Measurements from ENCODE around the gene ECT2. TPM values are rescaled to one million over a fixed set of nuclear protein-coding genes. Genes with fewer than 3 reads are reported as not detected.
"Not testable (repeated sequence)": the region's sequence is repeated elsewhere in the genome, so short reads cannot be mapped to it uniquely, and the experiment has no call there.

The ECT2 gene
- total RNA-seq, 2 experiments from 2014 or later = 39.4 to 40.6 TPM

GRCh38 chr3:172709774-172710663 lies 40.5 kb upstream of the ECT2 start:
- intact Hi-C loops (cut with DNase I, micrococcal nuclease) = loop anchor here in 1 of 2 experiments (1.0 kb wide), 1 partner anchor 37 kb away; no protein-coding TSS in a partner anchor
- no peaks in the 10 kb centered on the region for H3K27me3 Mint-ChIP-seq
- peaks cover 18% of the 10 kb centered on the region for H3K4me1 Mint-ChIP-seq
- ChIA-PET POLR2A (no interaction called here), CTCF (interaction anchor here (0.6 to 2.4 kb wide), 13 partner anchors 8 to 1050 kb away, joined by 3 to 12 read pairs (median 4); partner anchors contain the start of gene ECT2)
- peak overlapping the region; percentile 25 for H3K27ac Mint-ChIP-seq
- no peaks in the 10 kb centered on the region for H3K36me3 Mint-ChIP-seq (ENCODE audit: low read depth)
- H3K9me3 Mint-ChIP-seq (ENCODE audit: low read depth) = no peaks in the 10 kb centered on the region
- peak overlapping the region; percentile 94 for H3K4me3 Mint-ChIP-seq
- DNase-seq = peak; percentile 38
- no peak for ATAC-seq

- Mint-ChIP-seq H3K4me1 (peaks cover 18% of the 10 kb centered on the region), H3K9me3 (ENCODE audit: low read depth) (no peaks in the 10 kb centered on the region), H3K27me3 (no peaks in the 10 kb centered on the region), H3K27ac (peak within 1 kb of the TSS; percentile 58), H3K4me3 (peak within 1 kb of the TSS; percentile 94), H3K36me3 (ENCODE audit: low read depth) (no peaks in the 10 kb centered on the region)
- ATAC-seq (peak; percentile 99), DNase-seq (peak; percentile 86)
- CTCF ChIA-PET = interaction anchor here (0.6 to 2.4 kb wide), 11 partner anchors 11 to 1051 kb away, joined by 3 to 12 read pairs (median 5); partner anchors contain the start of gene ECT2
- POLR2A ChIA-PET = no interaction called here
- intact Hi-C loops (cut with DNase I, micrococcal nuclease) = loop anchor here (1.0 kb wide), 2 partner anchors 38 to 39 kb away; partner anchors contain the start of gene ECT2 (in 1 of the 2)
Measured at GRCh38 chr3:172710664-172711453, 39.7 kb upstream of the ECT2 start, which contains the start of gene NCEH1. Gene NCEH1 (minus strand): TSS chr3:172711067. CDS start chr3:172710984, 83 bp downstream.

- ATAC-seq = no peak
- DNase-seq = no peak
- Mint-ChIP-seq H3K27me3 (no peaks in the 10 kb centered on the region), H3K36me3 (ENCODE audit: low read depth) (no peaks in the 10 kb centered on the region), H3K9me3 (ENCODE audit: low read depth) (no peaks in the 10 kb centered on the region), H3K27ac (peak overlapping the region; percentile 58), H3K4me3 (peak overlapping the region; percentile 94), H3K4me1 (peaks cover 18% of the 10 kb centered on the region)
- ChIA-PET POLR2A (no interaction called here), CTCF (interaction anchor here (0.6 to 2.4 kb wide), 10 partner anchors 12 to 790 kb away, joined by 3 to 12 read pairs (median 6); partner anchors contain the start of gene ECT2)
- intact Hi-C loops (cut with DNase I, micrococcal nuclease) = loop anchor here in 1 of 2 experiments (1.0 kb wide), 2 partner anchors 38 to 39 kb away; partner anchors contain the start of gene ECT2
Measured at GRCh38 chr3:172711454-172711795, 39.1 kb upstream of the ECT2 start.

GRCh38 chr3:172713316-172713715 lies 37.2 kb upstream of the ECT2 start:
- no peak overlapping the region for H3K4me3 Mint-ChIP-seq
- H3K36me3 Mint-ChIP-seq (ENCODE audit: low read depth) = no peaks in the 10 kb centered on the region
- H3K27ac Mint-ChIP-seq = no peak overlapping the region
- ChIA-PET POLR2A (no interaction called here), CTCF (interaction anchor here (0.6 to 1.2 kb wide), 4 partner anchors 32 to 246 kb away, joined by 3 to 5 read pairs (median 3); no protein-coding TSS in a partner anchor)
- no peaks in the 10 kb centered on the region for H3K9me3 Mint-ChIP-seq (ENCODE audit: low read depth)
- ATAC-seq (no peak), DNase-seq (no peak)
- no peaks in the 10 kb centered on the region for H3K27me3 Mint-ChIP-seq
- intact Hi-C loops (cut with DNase I, micrococcal nuclease) = no loop called here
- peaks cover 18% of the 10 kb centered on the region for H3K4me1 Mint-ChIP-seq

GRCh38 chr3:172716476-172716875 lies 34.0 kb upstream of the ECT2 start:
- ATAC-seq = no peak
- H3K27me3 Mint-ChIP-seq = peaks cover 2% of the 10 kb centered on the region
- H3K27ac Mint-ChIP-seq = no peak overlapping the region
- no peaks in the 10 kb centered on the region for H3K9me3 Mint-ChIP-seq (ENCODE audit: low read depth)
- no peaks in the 10 kb centered on the region for H3K36me3 Mint-ChIP-seq (ENCODE audit: low read depth)
- no peak overlapping the region for H3K4me3 Mint-ChIP-seq
- no peak for DNase-seq
- H3K4me1 Mint-ChIP-seq = no peaks in the 10 kb centered on the region
- POLR2A ChIA-PET = no interaction called here
- CTCF ChIA-PET = no interaction called here
- intact Hi-C loops (cut with DNase I, micrococcal nuclease) = no loop called here

GRCh38 chr3:172717493-172718088 lies 32.9 kb upstream of the ECT2 start:
- POLR2A ChIA-PET = no interaction called here
- Mint-ChIP-seq H3K4me1 (no peaks in the 10 kb centered on the region), H3K9me3 (ENCODE audit: low read depth) (no peaks in the 10 kb centered on the region), H3K27ac (no peak overlapping the region), H3K4me3 (no peak overlapping the region), H3K36me3 (ENCODE audit: low read depth) (no peaks in the 10 kb centered on the region), H3K27me3 (peaks cover 2% of the 10 kb centered on the region)
- ATAC-seq (peak; percentile 60), DNase-seq (no peak)
- intact Hi-C loops (cut with DNase I, micrococcal nuclease) = no loop called here
- CTCF ChIA-PET = interaction anchor here (0.7 to 1.0 kb wide), 2 partner anchors 9 to 26 kb away, joined by 3 read pairs; no protein-coding TSS in a partner anchor

- H3K4me1 Mint-ChIP-seq; H3K27me3 Mint-ChIP-seq; POLR2A ChIA-PET; H3K27ac Mint-ChIP-seq; H3K36me3 Mint-ChIP-seq (ENCODE audit: low read depth); CTCF ChIA-PET; DNase-seq; ATAC-seq; H3K9me3 Mint-ChIP-seq (ENCODE audit: low read depth); H3K4me3 Mint-ChIP-seq; intact Hi-C loops (cut with DNase I, micrococcal nuclease): not testable (repeated sequence)
Measured at GRCh38 chr3:172722536-172723040, 27.9 kb upstream of the ECT2 start.

GRCh38 chr3:172726380-172726779 lies 24.1 kb upstream of the ECT2 start:
- intact Hi-C loops (cut with DNase I, micrococcal nuclease) = no loop called here
- Mint-ChIP-seq H3K9me3 (ENCODE audit: low read depth) (peaks cover 4% of the 10 kb centered on the region), H3K4me3 (no peak overlapping the region), H3K4me1 (no peaks in the 10 kb centered on the region), H3K27ac (no peak overlapping the region), H3K27me3 (no peaks in the 10 kb centered on the region), H3K36me3 (ENCODE audit: low read depth) (no peaks in the 10 kb centered on the region)
- ATAC-seq (no peak), DNase-seq (no peak)
- CTCF ChIA-PET = interaction anchor here (1.1 to 1.4 kb wide), 3 partner anchors 9 to 22 kb away, joined by 3 read pairs; no protein-coding TSS in a partner anchor
- POLR2A ChIA-PET = no interaction called here

GRCh38 chr3:172735014-172735413 lies 15.5 kb upstream of the ECT2 start:
- ATAC-seq (no peak), DNase-seq (no peak)
- intact Hi-C loops (cut with DNase I, micrococcal nuclease) = no loop called here
- Mint-ChIP-seq H3K9me3 (ENCODE audit: low read depth) (no peaks in the 10 kb centered on the region), H3K27me3 (peaks cover 3% of the 10 kb centered on the region), H3K4me1 (no peaks in the 10 kb centered on the region), H3K4me3 (no peak overlapping the region), H3K27ac (no peak overlapping the region), H3K36me3 (ENCODE audit: low read depth) (no peaks in the 10 kb centered on the region)
- CTCF ChIA-PET = no interaction called here
- POLR2A ChIA-PET = no interaction called here

GRCh38 chr3:172739462-172739861 lies 11.1 kb upstream of the ECT2 start:
- Mint-ChIP-seq H3K4me3 (no peak overlapping the region), H3K27ac (no peak overlapping the region), H3K4me1 (no peaks in the 10 kb centered on the region), H3K36me3 (ENCODE audit: low read depth) (no peaks in the 10 kb centered on the region), H3K9me3 (ENCODE audit: low read depth) (no peaks in the 10 kb centered on the region), H3K27me3 (peaks cover 6% of the 10 kb centered on the region)
- DNase-seq = no peak
- ChIA-PET POLR2A (no interaction called here), CTCF (interaction anchor here (0.9 kb wide), 1 partner anchor 11 kb away, joined by 3 read pairs; no protein-coding TSS in a partner anchor)
- no peak for ATAC-seq
- intact Hi-C loops (cut with DNase I, micrococcal nuclease) = no loop called here

GRCh38 chr3:172746475-172746874 lies 4.1 kb upstream of the ECT2 start:
- Mint-ChIP-seq H3K27ac (no peak overlapping the region), H3K36me3 (ENCODE audit: low read depth) (peaks cover 2% of the 10 kb centered on the region), H3K4me1 (peaks cover 5% of the 10 kb centered on the region), H3K4me3 (no peak overlapping the region), H3K27me3 (no peaks in the 10 kb centered on the region), H3K9me3 (ENCODE audit: low read depth) (no peaks in the 10 kb centered on the region)
- ATAC-seq (no peak), DNase-seq (no peak)
- CTCF ChIA-PET = no interaction called here
- intact Hi-C loops (cut with DNase I, micrococcal nuclease) = loop anchor here in 1 of 2 experiments (5.0 kb wide), 1 partner anchor 709 kb away; the partner anchor contains the start of gene FNDC3B
- POLR2A ChIA-PET = no interaction called here

All from activated CD4-positive, alpha-beta T cell treated with anti-CD3 and anti-CD28 coated beads for 36 hours (primary cell).